ENCODE data around the gene BAZ2B. TPM values are rescaled to one million over a fixed set of nuclear protein-coding genes. Genes with fewer than 3 reads are reported as not detected.
"Not testable (repeated sequence)": the region's sequence is repeated elsewhere in the genome, so short reads cannot be mapped to it uniquely, and the experiment has no call there.

The BAZ2B gene
- total and polyA plus RNA-seq, 9 of the 15 experiments (the other 6 are each of a cell fraction or from before 2014, with no cell fraction given) = 7.5 to 38.6 (median 19.8) TPM

GRCh38 chr2:159402790-159403189 lies 213.6 kb downstream of the BAZ2B start (continued):
- TF ChIP-seq RREB1 (CRISPR knock-in tag; IDR thresholded peaks at IDR 0.05) = no peak

- H3K36me3 ChIP-seq (ENCODE audit: control insufficient read depth, insufficient read depth, low read length); H3K9me3 ChIP-seq (replicated peaks; ENCODE audit: control insufficient read depth, insufficient read depth, low read depth, low read length); FAIRE-seq; H3K27me3 ChIP-seq (ENCODE audit: control insufficient read depth in 2 of 2, insufficient read depth in 2 of 2, low read length in 2 of 2); intact Hi-C loops (cut with micrococcal nuclease); BruUV-seq (replicated peaks); ATAC-seq; H3K4me3 ChIP-seq; DNase-seq (ENCODE audit: extremely low read depth in 1 of 4, low spot score in 3 of 4); H3K9me1 ChIP-seq (ENCODE audit: control insufficient read depth, insufficient read depth, low read length); H3K9ac ChIP-seq (ENCODE audit: insufficient read depth in 1 of 2, low read depth in 2 of 2, low read length in 2 of 2); CTCF ChIA-PET (ENCODE audit: low intra/inter-chr PET ratio); in situ Hi-C loops (cut with MboI); H2AFZ ChIP-seq (ENCODE audit: low read depth, low read length); H3K79me2 ChIP-seq (ENCODE audit: control insufficient read depth, insufficient read depth, low read length); H3K4me2 ChIP-seq (ENCODE audit: insufficient read depth, low read length); H3K4me1 ChIP-seq (replicated peaks in 1 of 2; ENCODE audit: control insufficient read depth in 2 of 2, insufficient read depth in 2 of 2, low read length in 2 of 2); H4K20me1 ChIP-seq (replicated peaks; ENCODE audit: control insufficient read depth, insufficient read depth, low read length); H3K27ac ChIP-seq (ENCODE audit: extremely low read depth, low read depth, low read length): not testable (repeated sequence)
- 84% methylated on average over 5 of the region's 5 CpGs for WGBS (ENCODE audit: insufficient coverage, low coverage, missing lambda C conversion rate)
- POLR2A ChIA-PET = interaction anchor here (2.4 kb wide), 1 partner anchor 9 kb away, joined by 5 read pairs; no protein-coding TSS in a partner anchor
Observed at GRCh38 chr2:159402160-159402559, 214.2 kb downstream of the BAZ2B start.

All from K562 (cell line).